ENCODE measurements around the gene FABP1. TPM values are rescaled to one million over a fixed set of nuclear protein-coding genes. Genes with fewer than 3 reads are reported as not detected.

Gene FABP1
- total RNA-seq, 1 experiment from 2014 or later: not detected

GRCh38 chr2:88161446-88162244 is 33.8 kb upstream of the FABP1 start:
- TF ChIP-seq CTCF (conservative IDR thresholded peaks at IDR 0.05; ENCODE audit: low read depth, low read length) (no peak), EZH2phosphoT487 (IDR thresholded peaks at IDR 0.05; ENCODE audit: borderline replicate concordance, low read length) (no peak), EZH2 (IDR thresholded peaks at IDR 0.05; ENCODE audit: low read length, unreplicated experiment) (no peak)
- H3K4me3 ChIP-seq (ENCODE audit: low read length): no peak overlapping the region
- intact Hi-C loops (cut with micrococcal nuclease): loop anchor here (5.0 kb wide), 1 partner anchor 144 kb away; the partner anchor contains the start of gene RNU2-63P
- no peak overlapping the region for H3K4me2 ChIP-seq (ENCODE audit: low read length)
- DNase-seq (no peak), ATAC-seq (no peak)
- peaks cover 40% of the 10 kb centered on the region for H3K27me3 ChIP-seq (ENCODE audit: low read length)
- CTCF ChIA-PET: interaction anchor here (4.3 kb wide), 1 partner anchor 101 kb away, joined by 31 read pairs; no protein-coding TSS in a partner anchor
- H3K79me2 ChIP-seq (ENCODE audit: low read length): no peaks in the 10 kb centered on the region
- H3K36me3 ChIP-seq (ENCODE audit: low read depth, low read length): no peaks in the 10 kb centered on the region
- H4K20me1 ChIP-seq (ENCODE audit: low read length): no peaks in the 10 kb centered on the region
- no peak overlapping the region for H3K9ac ChIP-seq (ENCODE audit: low read length)
- H3K9me2 ChIP-seq (replicated peaks; ENCODE audit: low read length): no peaks in the 10 kb centered on the region
- no peaks in the 10 kb centered on the region for H3K4me1 ChIP-seq (ENCODE audit: insufficient read depth, low read length)
- no peaks in the 10 kb centered on the region for H3K9me3 ChIP-seq (ENCODE audit: low read length)
- POLR2A ChIA-PET (ENCODE audit: unreplicated experiment): no interaction called here
- no peak overlapping the region for H3K27ac ChIP-seq (ENCODE audit: low read length)
- no TSS peak for BruUV-seq (replicated peaks)
- H3F3A ChIP-seq (ENCODE audit: low read length, unreplicated experiment): no peaks in the 10 kb centered on the region
- H2AFZ ChIP-seq (ENCODE audit: low read length): no peak overlapping the region

- TF ChIP-seq EZH2phosphoT487 (IDR thresholded peaks at IDR 0.05; ENCODE audit: borderline replicate concordance, low read length) (no peak), EZH2 (IDR thresholded peaks at IDR 0.05; ENCODE audit: low read length, unreplicated experiment) (no peak), CTCF (conservative IDR thresholded peaks at IDR 0.05; ENCODE audit: low read depth, low read length) (no peak)
- ATAC-seq: no peak
- CTCF ChIA-PET: interaction anchor here (4.3 kb wide), 1 partner anchor 100 kb away, joined by 31 read pairs; no protein-coding TSS in a partner anchor
Observed at GRCh38 chr2:88160517-88160916, 32.7 kb upstream of the FABP1 start.

More at GRCh38 chr2:88160517-88160916, 32.7 kb upstream of the FABP1 start:
- H3K9ac ChIP-seq (ENCODE audit: low read length): no peak overlapping the region
- H2AFZ ChIP-seq (ENCODE audit: low read length): no peak overlapping the region
- BruUV-seq (replicated peaks): no TSS peak
- H3K4me1 ChIP-seq (ENCODE audit: insufficient read depth, low read length): no peaks in the 10 kb centered on the region
- no peak overlapping the region for H3K27ac ChIP-seq (ENCODE audit: low read length)
- no peak overlapping the region for H3K4me3 ChIP-seq (ENCODE audit: low read length)
- POLR2A ChIA-PET (ENCODE audit: unreplicated experiment): no interaction called here
- no peak overlapping the region for H3K4me2 ChIP-seq (ENCODE audit: low read length)
- intact Hi-C loops (cut with micrococcal nuclease): loop anchor here (1.0 to 5.0 kb wide), 2 partner anchors 100 to 143 kb away; partner anchors contain the start of gene RNU2-63P
- H3K9me2 ChIP-seq (replicated peaks; ENCODE audit: low read length): no peaks in the 10 kb centered on the region
- H3F3A ChIP-seq (ENCODE audit: low read length, unreplicated experiment): no peaks in the 10 kb centered on the region
- no peaks in the 10 kb centered on the region for H3K9me3 ChIP-seq (ENCODE audit: low read length)
- peaks cover 31% of the 10 kb centered on the region for H3K27me3 ChIP-seq (ENCODE audit: low read length)
- H4K20me1 ChIP-seq (ENCODE audit: low read length): no peaks in the 10 kb centered on the region
- no peak for DNase-seq
- H3K36me3 ChIP-seq (ENCODE audit: low read depth, low read length): no peaks in the 10 kb centered on the region
- no peaks in the 10 kb centered on the region for H3K79me2 ChIP-seq (ENCODE audit: low read length)
